ENCODE data around the gene GABBR2. TPM values are rescaled to one million over a fixed set of nuclear protein-coding genes. Genes with fewer than 3 reads are reported as not detected.

Gene GABBR2
- total RNA-seq, 1 experiment from 2014 or later: not detected

DNA sequence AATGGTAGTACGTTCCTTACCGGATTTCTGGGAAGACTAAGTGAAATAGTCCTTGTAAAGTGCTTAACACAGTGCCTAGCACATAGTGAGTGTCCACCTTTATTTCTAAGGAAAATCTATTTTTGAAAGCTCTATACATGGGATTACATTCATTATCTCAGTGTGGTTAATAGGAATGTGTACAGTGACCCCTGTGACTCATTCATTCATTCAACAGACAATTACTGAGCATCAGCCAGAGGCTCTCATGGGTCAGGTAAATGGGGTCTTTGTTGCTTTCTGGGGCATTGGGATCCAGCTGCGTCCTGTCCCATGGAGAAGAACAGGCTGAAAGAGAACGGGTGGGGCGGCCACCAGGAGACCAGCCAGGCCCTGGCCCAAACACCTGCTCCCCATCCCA lies 227.1 kb downstream of the GABBR2 start:
- H3K36me3 Mint-ChIP-seq (ENCODE audit: insufficient read depth, unreplicated experiment): no peaks in the 10 kb centered on the region
- H3K9me3 Mint-ChIP-seq (ENCODE audit: unreplicated experiment): no peaks in the 10 kb centered on the region
- intact Hi-C loops (cut with micrococcal nuclease): no loop called here
- BruUV-seq (replicated peaks): no TSS peak
- H3K27ac Mint-ChIP-seq (ENCODE audit: low read depth, unreplicated experiment): no peak overlapping the region
- no peaks in the 10 kb centered on the region for H3K27me3 Mint-ChIP-seq (ENCODE audit: insufficient read depth, unreplicated experiment)
- no peak overlapping the region for H3K4me3 Mint-ChIP-seq (ENCODE audit: unreplicated experiment)
- H3K4me1 Mint-ChIP-seq (ENCODE audit: insufficient read depth, unreplicated experiment): peaks cover 10% of the 10 kb centered on the region
- CTCF ChIA-PET: no interaction called here
- TF ChIP-seq, protein P1, sequence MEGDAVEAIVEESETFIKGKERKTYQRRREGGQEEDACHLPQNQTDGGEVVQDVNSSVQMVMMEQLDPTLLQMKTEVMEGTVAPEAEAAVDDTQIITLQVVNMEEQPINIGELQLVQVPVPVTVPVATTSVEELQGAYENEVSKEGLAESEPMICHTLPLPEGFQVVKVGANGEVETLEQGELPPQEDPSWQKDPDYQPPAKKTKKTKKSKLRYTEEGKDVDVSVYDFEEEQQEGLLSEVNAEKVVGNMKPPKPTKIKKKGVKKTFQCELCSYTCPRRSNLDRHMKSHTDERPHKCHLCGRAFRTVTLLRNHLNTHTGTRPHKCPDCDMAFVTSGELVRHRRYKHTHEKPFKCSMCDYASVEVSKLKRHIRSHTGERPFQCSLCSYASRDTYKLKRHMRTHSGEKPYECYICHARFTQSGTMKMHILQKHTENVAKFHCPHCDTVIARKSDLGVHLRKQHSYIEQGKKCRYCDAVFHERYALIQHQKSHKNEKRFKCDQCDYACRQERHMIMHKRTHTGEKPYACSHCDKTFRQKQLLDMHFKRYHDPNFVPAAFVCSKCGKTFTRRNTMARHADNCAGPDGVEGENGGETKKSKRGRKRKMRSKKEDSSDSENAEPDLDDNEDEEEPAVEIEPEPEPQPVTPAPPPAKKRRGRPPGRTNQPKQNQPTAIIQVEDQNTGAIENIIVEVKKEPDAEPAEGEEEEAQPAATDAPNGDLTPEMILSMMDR (IDR thresholded peaks at IDR 0.05; ENCODE audit: unreplicated experiment): no peak
- POLR2A ChIA-PET: no interaction called here
- DNase-seq (ENCODE audit: unreplicated experiment): no peak

- BruUV-seq (replicated peaks): no TSS peak
- Mint-ChIP-seq H3K9me3 (ENCODE audit: unreplicated experiment) (no peaks in the 10 kb centered on the region), H3K4me1 (ENCODE audit: insufficient read depth, unreplicated experiment) (peaks cover 10% of the 10 kb centered on the region), H3K4me3 (ENCODE audit: unreplicated experiment) (no peak overlapping the region), H3K27me3 (ENCODE audit: insufficient read depth, unreplicated experiment) (no peaks in the 10 kb centered on the region), H3K27ac (ENCODE audit: low read depth, unreplicated experiment) (peak overlapping the region; percentile 46), H3K36me3 (ENCODE audit: insufficient read depth, unreplicated experiment) (no peaks in the 10 kb centered on the region)
- POLR2A ChIA-PET: no interaction called here
- intact Hi-C loops (cut with micrococcal nuclease): no loop called here
- TF ChIP-seq, protein P1 (IDR thresholded peaks at IDR 0.05; ENCODE audit: unreplicated experiment): no peak
- CTCF ChIA-PET: interaction anchor here (0.5 to 1.3 kb wide), 7 partner anchors 25 to 295 kb away, joined by 3 to 4 read pairs (median 3); no protein-coding TSS in a partner anchor
- peak; percentile 44 for DNase-seq (ENCODE audit: unreplicated experiment)
Observed at GRCh38 chr9:98479967-98480847, 228.5 kb downstream of the GABBR2 start.

- Mint-ChIP-seq H3K27me3 (ENCODE audit: insufficient read depth, unreplicated experiment) (no peaks in the 10 kb centered on the region), H3K4me3 (ENCODE audit: unreplicated experiment) (no peak overlapping the region), H3K9me3 (ENCODE audit: unreplicated experiment) (no peaks in the 10 kb centered on the region), H3K4me1 (ENCODE audit: insufficient read depth, unreplicated experiment) (peaks cover 10% of the 10 kb centered on the region), H3K27ac (ENCODE audit: low read depth, unreplicated experiment) (no peak overlapping the region), H3K36me3 (ENCODE audit: insufficient read depth, unreplicated experiment) (no peaks in the 10 kb centered on the region)
- no TSS peak for BruUV-seq (replicated peaks)
- TF ChIP-seq, protein P1 (IDR thresholded peaks at IDR 0.05; ENCODE audit: unreplicated experiment): no peak
- intact Hi-C loops (cut with micrococcal nuclease): no loop called here
- DNase-seq (ENCODE audit: unreplicated experiment): no peak
- POLR2A ChIA-PET: no interaction called here
- CTCF ChIA-PET: interaction anchor here (0.5 to 0.8 kb wide), 4 partner anchors 25 to 836 kb away, joined by 3 read pairs; no protein-coding TSS in a partner anchor
Observed at GRCh38 chr9:98479449-98479848, 229.3 kb downstream of the GABBR2 start.

DNA sequence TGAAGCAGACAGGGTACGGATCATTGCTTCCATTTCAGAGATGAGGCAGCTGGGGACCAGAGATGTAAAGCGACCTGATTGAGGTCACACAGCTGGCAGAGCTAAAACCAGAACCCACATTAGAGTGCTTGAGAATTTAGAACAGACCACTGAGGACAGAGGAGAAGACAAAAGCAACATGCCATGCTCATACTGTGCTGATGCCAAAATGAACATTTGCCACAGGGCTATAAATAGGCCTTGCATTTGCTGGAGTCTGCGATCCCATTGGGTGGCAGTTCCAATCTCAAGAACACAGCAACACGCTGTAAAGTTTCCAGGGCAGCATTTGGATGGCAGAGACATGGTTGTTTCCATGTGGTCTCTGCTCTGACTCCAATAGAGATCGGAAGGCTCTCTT lies 230.9 kb downstream of the GABBR2 start:
- Mint-ChIP-seq H3K4me1 (ENCODE audit: insufficient read depth, unreplicated experiment) (peaks cover 10% of the 10 kb centered on the region), H3K27ac (ENCODE audit: low read depth, unreplicated experiment) (no peak overlapping the region), H3K36me3 (ENCODE audit: insufficient read depth, unreplicated experiment) (no peaks in the 10 kb centered on the region), H3K27me3 (ENCODE audit: insufficient read depth, unreplicated experiment) (no peaks in the 10 kb centered on the region), H3K4me3 (ENCODE audit: unreplicated experiment) (no peak overlapping the region), H3K9me3 (ENCODE audit: unreplicated experiment) (no peaks in the 10 kb centered on the region)
- DNase-seq (ENCODE audit: unreplicated experiment): no peak
- intact Hi-C loops (cut with micrococcal nuclease): no loop called here
- ChIA-PET CTCF (no interaction called here), POLR2A (interaction anchor here (0.9 kb wide), 1 partner anchor 12 kb away, joined by 4 read pairs; no protein-coding TSS in a partner anchor)
- TF ChIP-seq, protein P1 (IDR thresholded peaks at IDR 0.05; ENCODE audit: unreplicated experiment): no peak
- BruUV-seq (replicated peaks): no TSS peak

Measured in MCF 10A (cell line).